ENCODE measurements around the gene TSSC4.

- no peak for TF ChIP-seq CTCF (IDR thresholded peaks at IDR 0.05)
- no peak for TF ChIP-seq EP300 (IDR thresholded peaks at IDR 0.05)
- no peak for TF ChIP-seq POLR2AphosphoS5 (IDR thresholded peaks at IDR 0.05)
Measured at GRCh38 chr11:2432628-2433071, 32.1 kb downstream of the TSSC4 start.
